GM18870 (cell line): Measurements from ENCODE around the gene IRF9.

ENCODE experiments used
- ATAC-seq: cut with Tn5 transposase; IDR thresholded peaks from one replicate; pipeline ENCODE4 v1.9.1; 2021; ENCODE audit warnings: moderate library complexity; ENCODE audit not compliant: unreplicated experiment

Gene IRF9

GRCh38 chr14:24130717-24131548 is 30.1 kb upstream of the IRF9 start:
- ATAC-seq: no peak

DNA sequence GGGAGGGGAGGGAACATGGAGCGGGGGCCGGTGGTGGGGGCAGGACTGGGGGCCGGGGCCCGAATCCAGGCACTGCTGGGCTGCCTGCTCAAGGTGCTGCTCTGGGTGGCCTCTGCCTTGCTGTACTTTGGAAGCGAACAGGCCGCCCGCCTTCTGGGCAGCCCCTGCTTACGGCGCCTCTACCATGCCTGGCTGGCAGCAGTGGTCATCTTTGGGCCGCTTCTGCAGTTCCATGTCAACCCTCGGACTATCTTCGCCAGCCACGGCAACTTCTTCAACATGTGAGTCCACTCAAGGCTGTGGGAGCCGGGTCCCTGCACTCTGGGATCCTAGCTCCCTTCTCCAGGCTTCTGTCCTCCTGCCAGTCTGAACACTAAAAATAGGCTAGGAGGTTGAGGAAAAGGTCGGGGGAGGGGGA is 29.5 kb upstream of the IRF9 start:
- ATAC-seq: no peak

DNA sequence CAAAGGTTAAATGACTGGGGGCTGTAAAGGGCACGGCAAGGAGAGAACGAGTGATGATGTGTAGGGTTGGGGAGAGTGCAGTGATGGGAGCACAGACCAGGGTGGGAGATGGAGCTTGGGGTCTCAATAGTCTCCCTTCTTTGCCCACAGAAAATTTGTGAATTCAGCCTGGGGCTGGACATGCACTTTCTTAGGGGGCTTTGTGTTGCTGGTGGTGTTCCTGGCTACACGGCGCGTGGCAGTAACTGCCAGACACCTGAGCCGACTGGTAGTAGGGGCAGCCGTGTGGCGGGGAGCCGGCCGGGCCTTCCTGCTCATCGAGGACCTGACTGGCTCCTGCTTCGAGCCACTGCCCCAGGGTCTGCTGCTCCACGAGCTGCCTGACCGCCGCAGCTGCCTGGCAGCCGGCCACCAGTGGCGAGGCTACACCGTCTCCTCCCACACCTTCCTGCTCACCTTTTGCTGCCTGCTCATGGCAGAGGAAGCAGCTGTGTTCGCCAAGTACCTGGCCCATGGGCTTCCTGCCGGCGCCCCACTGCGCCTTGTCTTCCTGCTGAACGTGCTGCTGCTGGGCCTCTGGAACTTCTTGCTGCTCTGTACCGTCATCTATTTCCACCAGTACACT is 28.9 kb upstream of the IRF9 start:
- no peak for ATAC-seq

DNA sequence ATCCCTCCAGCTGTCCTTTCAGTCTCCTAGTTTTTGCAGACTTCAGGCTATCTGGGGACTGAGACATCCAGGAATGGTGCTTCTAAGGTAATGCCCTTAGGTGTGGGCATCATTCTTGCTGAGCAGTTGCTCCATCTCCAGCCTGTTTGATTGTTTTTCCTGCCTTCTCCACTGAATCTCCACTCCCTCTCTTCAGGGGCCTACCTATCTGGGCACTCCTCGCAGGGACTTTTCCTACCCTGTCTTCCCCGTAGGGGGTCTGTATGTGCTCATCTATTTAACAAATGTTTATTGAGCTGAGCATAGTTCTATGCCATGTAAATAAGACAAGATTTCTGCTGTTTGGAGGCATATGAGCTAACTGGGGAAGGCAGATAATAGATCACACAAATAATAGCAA is 28.1 kb upstream of the IRF9 start:
- ATAC-seq: no peak

- ATAC-seq: no peak
Measured at GRCh38 chr14:24133735-24134134, 27.3 kb upstream of the IRF9 start.

GRCh38 chr14:24135584-24135833 is 25.6 kb upstream of the IRF9 start:
- ATAC-seq: peak; percentile 15

GRCh38 chr14:24135834-24136683 is 25.0 kb upstream of the IRF9 start, which contains the start of gene PSME1:
PSME1 (plus strand) TSS chr14:24136194; CDS start chr14:24136263, 69 bp downstream.
- peak; percentile 34 for ATAC-seq

DNA sequence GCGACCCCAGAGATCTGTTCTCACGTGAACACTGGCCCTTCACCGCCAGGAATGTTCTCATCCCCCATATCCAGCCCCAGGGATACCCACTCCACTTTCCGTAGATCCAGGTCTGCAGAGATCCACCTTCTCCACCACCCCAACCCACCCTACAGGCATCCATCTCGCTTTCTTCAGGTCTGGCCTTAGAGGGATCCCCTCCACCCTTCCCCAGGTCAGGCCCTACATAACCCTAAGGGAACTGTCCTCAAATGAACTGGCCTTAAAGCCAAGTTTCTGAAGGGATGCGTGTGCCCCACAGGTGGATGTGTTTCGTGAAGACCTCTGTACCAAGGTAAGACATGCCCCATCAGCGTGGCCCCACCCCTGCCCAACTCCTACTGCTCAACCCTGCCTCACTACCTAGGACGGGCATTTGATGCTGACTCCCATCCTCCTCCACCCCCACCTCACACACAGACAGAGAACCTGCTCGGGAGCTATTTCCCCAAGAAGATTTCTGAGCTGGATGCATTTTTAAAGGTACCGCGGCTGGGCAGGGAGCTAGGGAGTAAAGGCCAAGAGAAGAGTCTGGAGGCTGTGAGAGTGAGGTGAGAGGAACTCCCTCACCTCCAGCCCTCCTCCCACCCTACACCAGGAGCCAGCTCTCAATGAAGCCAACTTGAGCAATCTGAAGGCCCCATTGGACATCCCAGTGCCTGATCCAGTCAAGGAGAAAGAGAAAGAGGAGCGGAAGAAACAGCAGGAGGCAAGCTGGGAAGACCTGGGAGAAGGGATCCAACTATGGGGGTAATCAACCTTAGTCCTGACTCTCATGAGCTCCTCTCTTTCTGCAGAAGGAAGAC is 24.2 kb upstream of the IRF9 start:
- no peak for ATAC-seq

DNA sequence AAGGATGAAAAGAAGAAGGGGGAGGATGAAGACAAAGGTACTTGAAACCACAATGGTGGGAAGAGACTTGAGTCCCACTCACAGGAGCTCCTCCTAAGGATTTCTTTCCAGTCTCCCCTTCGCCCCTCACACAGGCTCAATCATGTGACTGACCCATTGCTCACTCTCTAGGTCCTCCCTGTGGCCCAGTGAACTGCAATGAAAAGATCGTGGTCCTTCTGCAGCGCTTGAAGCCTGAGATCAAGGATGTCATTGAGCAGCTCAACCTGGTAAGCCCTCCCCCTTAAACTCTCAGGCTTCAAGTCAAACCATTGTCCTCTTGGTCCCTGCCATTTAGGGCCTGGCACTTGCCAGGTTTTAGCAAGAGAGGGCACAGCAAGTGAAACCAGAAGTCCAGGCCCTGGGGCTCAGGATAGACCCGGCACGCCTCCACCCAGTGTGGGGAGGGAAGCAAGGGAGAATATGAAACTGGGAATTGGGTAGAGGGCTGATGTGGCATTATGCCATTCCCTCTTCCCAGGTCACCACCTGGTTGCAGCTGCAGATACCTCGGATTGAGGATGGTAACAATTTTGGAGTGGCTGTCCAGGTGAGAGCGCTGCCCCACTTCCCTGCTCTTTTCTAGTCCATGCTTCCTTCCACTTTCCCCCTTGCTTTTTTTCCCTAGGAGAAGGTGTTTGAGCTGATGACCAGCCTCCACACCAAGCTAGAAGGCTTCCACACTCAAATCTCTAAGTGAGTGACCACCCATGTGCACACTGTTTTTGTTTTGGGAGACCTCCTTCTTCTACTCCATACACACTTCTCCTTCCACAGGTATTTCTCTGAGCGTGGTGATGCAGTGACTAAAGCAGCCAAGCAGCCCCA is 23.3 kb upstream of the IRF9 start:
- no peak for ATAC-seq

- ATAC-seq: no peak
Measured at GRCh38 chr14:24138396-24139271, 22.4 kb upstream of the IRF9 start.

DNA sequence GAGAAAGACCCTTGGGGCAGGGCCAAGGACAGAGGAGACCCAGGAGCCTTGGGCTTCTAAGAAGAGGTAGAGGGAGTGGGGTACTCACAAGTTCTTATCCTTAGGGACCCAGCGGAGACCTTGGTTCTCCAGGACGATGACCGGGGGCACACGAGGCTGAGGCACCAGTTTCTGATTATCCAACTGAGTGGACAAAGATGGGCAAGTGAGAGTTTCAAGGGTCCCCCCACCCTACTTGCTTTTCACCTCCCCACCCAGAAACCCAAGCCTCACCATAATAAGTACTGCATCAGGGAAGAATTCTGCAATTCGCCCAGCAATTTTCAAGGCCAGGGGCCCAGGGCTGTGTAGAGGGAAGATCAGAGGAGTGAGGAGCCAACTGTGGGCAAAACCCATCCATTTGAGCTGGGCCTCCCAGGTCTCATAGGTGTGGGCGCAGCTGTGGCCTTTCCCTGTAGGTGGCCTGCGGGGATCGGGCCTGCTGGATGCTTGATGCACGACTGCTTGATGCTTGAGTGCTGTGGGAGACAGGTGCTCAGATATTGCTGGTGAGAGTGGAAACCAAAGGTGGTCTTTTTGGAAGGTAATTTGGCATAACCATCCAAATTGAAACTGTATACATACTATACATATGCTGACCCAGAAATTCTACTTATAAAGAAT is 21.7 kb upstream of the IRF9 start:
- ATAC-seq: no peak

DNA sequence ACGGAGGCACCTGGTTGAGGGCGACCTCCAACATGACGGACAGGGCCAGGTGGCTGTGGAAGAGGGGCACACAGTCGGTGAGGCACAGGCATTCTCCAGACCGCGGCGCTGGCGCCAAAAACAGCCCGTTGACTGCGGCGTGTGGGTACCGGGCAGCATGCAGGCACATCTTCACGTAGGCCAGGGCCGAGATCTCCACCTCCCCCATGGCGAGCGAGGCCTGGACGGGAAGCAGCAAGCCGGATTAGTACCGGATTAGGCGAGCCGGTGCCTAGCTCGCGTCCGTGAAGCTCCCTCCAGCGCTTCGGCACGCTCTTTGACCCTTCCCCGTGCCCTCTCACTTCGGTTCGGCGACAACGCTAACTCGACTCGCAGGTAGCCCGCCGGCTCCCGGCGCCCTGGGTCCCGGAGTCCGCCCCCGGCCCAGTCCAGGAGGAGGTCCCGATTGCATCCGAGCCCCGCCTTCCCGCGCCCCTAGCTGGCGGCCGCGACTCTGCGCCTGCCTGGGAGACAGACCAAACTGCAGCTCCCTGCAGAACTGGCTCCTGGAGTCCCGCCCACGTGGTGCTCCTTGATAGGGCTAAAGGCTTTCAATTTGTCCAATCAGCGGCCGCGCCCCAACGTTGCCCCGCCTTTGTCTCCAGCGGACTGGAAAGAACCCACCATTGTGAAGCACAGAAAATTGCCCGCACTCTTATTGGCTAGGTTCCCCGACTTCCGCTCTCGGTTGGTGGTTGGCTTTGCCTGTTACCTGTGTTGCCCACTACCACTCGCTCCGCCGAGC is 19.8 kb upstream of the IRF9 start, which contains the start of gene EMC9:
Gene EMC9 (minus strand): TSS at position 495 of the 784 bp plus-strand sequence. CDS start 287 bp downstream, at position 208.
- peak; percentile 79 for ATAC-seq

GRCh38 chr14:24143511-24143910 is 17.6 kb upstream of the IRF9 start:
- ATAC-seq: no peak

DNA sequence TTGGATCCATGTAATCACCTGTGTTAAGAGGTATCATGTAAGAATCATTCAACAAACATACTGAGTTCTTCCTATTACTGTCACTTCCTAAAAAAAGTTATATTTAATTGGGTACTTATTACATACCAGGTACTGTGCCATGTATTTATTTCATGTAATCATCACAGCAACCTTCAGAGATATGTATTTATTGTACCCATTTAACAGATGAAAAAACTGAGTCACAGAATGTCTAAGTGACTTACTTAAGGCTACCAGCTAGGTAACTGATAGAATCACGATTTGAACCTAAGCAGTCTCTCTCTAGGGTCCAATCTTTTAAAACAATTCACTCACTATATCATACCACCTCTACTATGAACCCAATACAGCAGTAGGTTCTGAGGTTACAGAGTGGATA is 16.6 kb upstream of the IRF9 start:
- no peak for ATAC-seq

- ATAC-seq: no peak
Measured at GRCh38 chr14:24145219-24145618, 15.8 kb upstream of the IRF9 start.

GRCh38 chr14:24145690-24146452 is 15.2 kb upstream of the IRF9 start:
- no peak for ATAC-seq
